ENCODE results near the gene THSD7A.
"Not testable (repeated sequence)": the region's sequence is repeated elsewhere in the genome, so short reads cannot be mapped to it uniquely, and the experiment has no call there.

THSD7A gene

GRCh38 chr7:11521964-11522499 lies 310.0 kb downstream of the THSD7A start:
- H3K27me3 ChIP-seq (ENCODE audit: control insufficient read depth, insufficient read depth, low read length); H3K4me3 ChIP-seq (ENCODE audit: low read depth, low read length); H3K9me3 ChIP-seq (ENCODE audit: control insufficient read depth, insufficient read depth, low read depth, low read length); H3K9ac ChIP-seq (ENCODE audit: low read length); H3K4me1 ChIP-seq (ENCODE audit: control insufficient read depth, insufficient read depth, low read length); H3K27ac ChIP-seq (ENCODE audit: low read depth, low read length); H3K36me3 ChIP-seq (ENCODE audit: control insufficient read depth, insufficient read depth, low read length): not testable (repeated sequence)

GRCh38 chr7:11517853-11518252 lies 314.1 kb downstream of the THSD7A start:
- no peak overlapping the region for H3K4me3 ChIP-seq (ENCODE audit: low read depth, low read length)
- no peak overlapping the region for H3K27ac ChIP-seq (ENCODE audit: low read depth, low read length)
- H3K4me1 ChIP-seq (ENCODE audit: control insufficient read depth, insufficient read depth, low read length) = 0 out of 2 replicates have a peak, but pooled peaks cover 3% of the 10 kb centered on the region
- H3K27me3 ChIP-seq (ENCODE audit: control insufficient read depth, insufficient read depth, low read length) = no peaks in the 10 kb centered on the region
- H3K36me3 ChIP-seq (ENCODE audit: control insufficient read depth, insufficient read depth, low read length) = no peaks in the 10 kb centered on the region
- H3K9ac ChIP-seq (ENCODE audit: low read length) = no peak overlapping the region
- H3K9me3 ChIP-seq (ENCODE audit: control insufficient read depth, insufficient read depth, low read depth, low read length) = no peaks in the 10 kb centered on the region

GRCh38 chr7:11516328-11516727 lies 315.7 kb downstream of the THSD7A start:
- Histone ChIP-seq H3K9ac (ENCODE audit: low read length) (no peak overlapping the region), H3K4me3 (ENCODE audit: low read depth, low read length) (no peak overlapping the region), H3K27ac (ENCODE audit: low read depth, low read length) (no peak overlapping the region), H3K9me3 (ENCODE audit: control insufficient read depth, insufficient read depth, low read depth, low read length) (no peaks in the 10 kb centered on the region), H3K27me3 (ENCODE audit: control insufficient read depth, insufficient read depth, low read length) (no peaks in the 10 kb centered on the region), H3K4me1 (ENCODE audit: control insufficient read depth, insufficient read depth, low read length) (0 out of 2 replicates have a peak, but pooled peaks cover 3% of the 10 kb centered on the region), H3K36me3 (ENCODE audit: control insufficient read depth, insufficient read depth, low read length) (no peaks in the 10 kb centered on the region)

- Histone ChIP-seq H3K9ac (ENCODE audit: low read length) (no peak overlapping the region), H3K36me3 (ENCODE audit: control insufficient read depth, insufficient read depth, low read length) (no peaks in the 10 kb centered on the region), H3K9me3 (ENCODE audit: control insufficient read depth, insufficient read depth, low read depth, low read length) (no peaks in the 10 kb centered on the region), H3K27ac (ENCODE audit: low read depth, low read length) (no peak overlapping the region), H3K27me3 (ENCODE audit: control insufficient read depth, insufficient read depth, low read length) (no peaks in the 10 kb centered on the region), H3K4me3 (ENCODE audit: low read depth, low read length) (no peak overlapping the region), H3K4me1 (ENCODE audit: control insufficient read depth, insufficient read depth, low read length) (peaks cover 4% of the 10 kb centered on the region; the same call in 1 of the 2 replicates)
Measured at GRCh38 chr7:11513460-11513859, 318.5 kb downstream of the THSD7A start.

- H3K4me1 ChIP-seq (ENCODE audit: control insufficient read depth, insufficient read depth, low read length) = peaks cover 13% of the 10 kb centered on the region; the same call in 1 of the 2 replicates
- no peaks in the 10 kb centered on the region for H3K27me3 ChIP-seq (ENCODE audit: control insufficient read depth, insufficient read depth, low read length)
- no peak overlapping the region for H3K9ac ChIP-seq (ENCODE audit: low read length)
- no peak overlapping the region for H3K27ac ChIP-seq (ENCODE audit: low read depth, low read length)
- H3K9me3 ChIP-seq (ENCODE audit: control insufficient read depth, insufficient read depth, low read depth, low read length) = peaks cover 9% of the 10 kb centered on the region
- H3K4me3 ChIP-seq (ENCODE audit: low read depth, low read length) = no peak overlapping the region
- H3K36me3 ChIP-seq (ENCODE audit: control insufficient read depth, insufficient read depth, low read length) = no peaks in the 10 kb centered on the region
Measured at GRCh38 chr7:11507929-11508328, 324.1 kb downstream of the THSD7A start.

GRCh38 chr7:11506417-11506816 lies 325.6 kb downstream of the THSD7A start:
- H3K27ac ChIP-seq (ENCODE audit: low read depth, low read length) = no peak overlapping the region

GRCh38 chr7:11505471-11505985 lies 326.5 kb downstream of the THSD7A start:
- H3K4me1 ChIP-seq (ENCODE audit: control insufficient read depth, insufficient read depth, low read length) = peaks cover 13% of the 10 kb centered on the region; the same call in 1 of the 2 replicates
- H3K36me3 ChIP-seq (ENCODE audit: control insufficient read depth, insufficient read depth, low read length) = no peaks in the 10 kb centered on the region
- no peaks in the 10 kb centered on the region for H3K27me3 ChIP-seq (ENCODE audit: control insufficient read depth, insufficient read depth, low read length)
- no peak overlapping the region for H3K9ac ChIP-seq (ENCODE audit: low read length)
- H3K27ac ChIP-seq (ENCODE audit: low read depth, low read length) = no peak overlapping the region
- peaks cover 25% of the 10 kb centered on the region for H3K9me3 ChIP-seq (ENCODE audit: control insufficient read depth, insufficient read depth, low read depth, low read length)
- H3K4me3 ChIP-seq (ENCODE audit: low read depth, low read length) = no peak overlapping the region

More at GRCh38 chr7:11506417-11506816, 325.6 kb downstream of the THSD7A start:
- H3K27me3 ChIP-seq (ENCODE audit: control insufficient read depth, insufficient read depth, low read length) = no peaks in the 10 kb centered on the region
- H3K4me3 ChIP-seq (ENCODE audit: low read depth, low read length) = no peak overlapping the region
- H3K9me3 ChIP-seq (ENCODE audit: control insufficient read depth, insufficient read depth, low read depth, low read length) = peaks cover 20% of the 10 kb centered on the region
- no peaks in the 10 kb centered on the region for H3K36me3 ChIP-seq (ENCODE audit: control insufficient read depth, insufficient read depth, low read length)
- no peak overlapping the region for H3K9ac ChIP-seq (ENCODE audit: low read length)
- peaks cover 13% of the 10 kb centered on the region; the same call in 1 of the 2 replicates for H3K4me1 ChIP-seq (ENCODE audit: control insufficient read depth, insufficient read depth, low read length)

GRCh38 chr7:11492307-11492706 lies 339.7 kb downstream of the THSD7A start:
- Histone ChIP-seq H3K27ac (ENCODE audit: low read depth, low read length) (no peak overlapping the region), H3K4me3 (ENCODE audit: low read depth, low read length) (no peak overlapping the region), H3K9me3 (ENCODE audit: control insufficient read depth, insufficient read depth, low read depth, low read length) (peaks cover 6% of the 10 kb centered on the region), H3K9ac (ENCODE audit: low read length) (no peak overlapping the region), H3K36me3 (ENCODE audit: control insufficient read depth, insufficient read depth, low read length) (no peaks in the 10 kb centered on the region), H3K27me3 (ENCODE audit: control insufficient read depth, insufficient read depth, low read length) (no peaks in the 10 kb centered on the region), H3K4me1 (ENCODE audit: control insufficient read depth, insufficient read depth, low read length) (peaks cover 22% of the 10 kb centered on the region)

- H3K4me3 ChIP-seq (ENCODE audit: low read depth, low read length) = no peak overlapping the region
- H3K27me3 ChIP-seq (ENCODE audit: control insufficient read depth, insufficient read depth, low read length) = no peaks in the 10 kb centered on the region
- peaks cover 22% of the 10 kb centered on the region for H3K4me1 ChIP-seq (ENCODE audit: control insufficient read depth, insufficient read depth, low read length)
- peaks cover 6% of the 10 kb centered on the region for H3K9me3 ChIP-seq (ENCODE audit: control insufficient read depth, insufficient read depth, low read depth, low read length)
- no peak overlapping the region for H3K9ac ChIP-seq (ENCODE audit: low read length)
- no peaks in the 10 kb centered on the region for H3K36me3 ChIP-seq (ENCODE audit: control insufficient read depth, insufficient read depth, low read length)
- no peak overlapping the region for H3K27ac ChIP-seq (ENCODE audit: low read depth, low read length)
Measured at GRCh38 chr7:11491811-11492210, 340.2 kb downstream of the THSD7A start.

GRCh38 chr7:11489280-11489679 lies 342.7 kb downstream of the THSD7A start:
- no peak overlapping the region for H3K4me3 ChIP-seq (ENCODE audit: low read depth, low read length)
- no peaks in the 10 kb centered on the region for H3K27me3 ChIP-seq (ENCODE audit: control insufficient read depth, insufficient read depth, low read length)
- no peaks in the 10 kb centered on the region for H3K36me3 ChIP-seq (ENCODE audit: control insufficient read depth, insufficient read depth, low read length)
- peaks cover 22% of the 10 kb centered on the region for H3K4me1 ChIP-seq (ENCODE audit: control insufficient read depth, insufficient read depth, low read length)
- peaks cover 6% of the 10 kb centered on the region for H3K9me3 ChIP-seq (ENCODE audit: control insufficient read depth, insufficient read depth, low read depth, low read length)
- no peak overlapping the region for H3K27ac ChIP-seq (ENCODE audit: low read depth, low read length)
- H3K9ac ChIP-seq (ENCODE audit: low read length) = no peak overlapping the region

- Histone ChIP-seq H3K27ac (ENCODE audit: low read depth, low read length) (no peak overlapping the region), H3K4me3 (ENCODE audit: low read depth, low read length) (no peak overlapping the region), H3K36me3 (ENCODE audit: control insufficient read depth, insufficient read depth, low read length) (no peaks in the 10 kb centered on the region), H3K9ac (ENCODE audit: low read length) (no peak overlapping the region), H3K9me3 (ENCODE audit: control insufficient read depth, insufficient read depth, low read depth, low read length) (peaks cover 6% of the 10 kb centered on the region), H3K4me1 (ENCODE audit: control insufficient read depth, insufficient read depth, low read length) (peaks cover 22% of the 10 kb centered on the region), H3K27me3 (ENCODE audit: control insufficient read depth, insufficient read depth, low read length) (no peaks in the 10 kb centered on the region)
Measured at GRCh38 chr7:11486271-11486670, 345.7 kb downstream of the THSD7A start.
